ENCODE results near the gene SEC63.
"Not testable (repeated sequence)": the region's sequence is repeated elsewhere in the genome, so short reads cannot be mapped to it uniquely, and the experiment has no call there.

Gene SEC63

DNA sequence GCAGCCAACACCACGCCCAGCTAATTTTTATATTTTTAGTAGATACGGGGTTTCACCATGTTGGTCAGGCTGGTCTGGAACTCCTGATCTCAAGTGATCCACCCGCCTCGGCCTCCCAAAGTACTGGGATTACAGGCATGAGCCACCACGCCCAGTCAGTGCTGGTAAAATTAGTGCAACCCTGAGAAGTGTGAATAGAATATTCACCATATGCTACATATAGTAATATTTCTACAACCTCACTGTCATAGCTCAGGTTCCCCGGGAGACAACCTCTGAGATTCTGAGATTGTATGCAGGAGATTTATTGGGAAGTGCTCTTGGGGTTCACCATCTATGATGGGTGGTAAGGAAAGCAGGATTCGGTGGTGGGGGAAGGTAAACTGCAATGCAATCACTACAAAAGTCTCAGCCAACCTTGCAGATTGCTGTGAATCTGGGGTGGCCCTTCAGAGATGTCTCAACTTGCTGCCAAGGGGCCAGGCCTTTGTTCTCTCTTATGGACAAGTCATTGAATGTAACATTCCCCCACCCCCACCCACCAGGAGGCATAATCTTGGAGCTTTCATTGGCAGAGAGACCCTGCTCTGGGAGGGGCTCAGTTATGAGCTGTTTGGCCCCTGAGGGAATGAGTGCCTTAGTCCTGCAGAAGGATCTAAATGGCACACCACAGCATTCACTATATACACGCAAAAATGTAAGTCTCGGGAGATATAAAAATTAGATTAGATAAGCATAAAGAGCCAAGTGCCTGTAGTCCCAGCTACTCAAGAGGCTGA is 34.0 kb upstream of the SEC63 start:
- no peak overlapping the region for H3K4me3 ChIP-seq (ENCODE audit: control insufficient read depth, low read depth, low read length)
- no peak for TF ChIP-seq CTCF (conservative IDR thresholded peaks at IDR 0.05; ENCODE audit: control insufficient read depth, insufficient read depth, low read depth, low read length)
- DNase-seq (ENCODE audit: low read depth), result no peak

DNA sequence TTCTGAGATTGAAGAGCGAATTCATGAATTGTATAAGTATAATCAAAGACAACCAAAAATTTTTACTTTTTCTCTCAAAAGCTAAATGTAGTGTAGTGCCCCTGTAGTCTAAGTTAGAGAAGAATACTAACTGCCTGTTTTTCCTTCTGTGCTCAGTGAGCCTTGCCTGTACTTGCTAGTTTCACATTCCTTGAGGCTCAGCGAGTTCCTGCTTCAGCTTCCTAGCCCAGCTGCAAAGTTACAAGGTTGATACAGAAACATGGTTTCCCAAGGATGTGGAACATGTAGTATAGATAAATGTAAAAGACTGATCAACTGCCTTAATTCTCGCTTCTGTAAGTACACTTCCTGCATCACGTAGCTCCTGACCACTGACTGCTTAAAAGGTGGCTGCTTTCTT is 33.1 kb upstream of the SEC63 start:
- no peak for DNase-seq (ENCODE audit: low read depth)
- no peak for TF ChIP-seq CTCF (conservative IDR thresholded peaks at IDR 0.05; ENCODE audit: control insufficient read depth, insufficient read depth, low read depth, low read length)
- no peak overlapping the region for H3K4me3 ChIP-seq (ENCODE audit: control insufficient read depth, low read depth, low read length)

GRCh38 chr6:107990587-107990986 is 32.6 kb upstream of the SEC63 start:
- not testable (repeated sequence) for H3K4me3 ChIP-seq (ENCODE audit: control insufficient read depth, low read depth, low read length); DNase-seq (ENCODE audit: low read depth)

- DNase-seq (ENCODE audit: low read depth), result no peak
- TF ChIP-seq CTCF (conservative IDR thresholded peaks at IDR 0.05; ENCODE audit: control insufficient read depth, insufficient read depth, low read depth, low read length), result no peak
- H3K4me3 ChIP-seq (ENCODE audit: control insufficient read depth, low read depth, low read length), result no peak overlapping the region
These were observed 31.4 kb upstream of the SEC63 start for GRCh38 chr6:107989166-107990094.

DNA sequence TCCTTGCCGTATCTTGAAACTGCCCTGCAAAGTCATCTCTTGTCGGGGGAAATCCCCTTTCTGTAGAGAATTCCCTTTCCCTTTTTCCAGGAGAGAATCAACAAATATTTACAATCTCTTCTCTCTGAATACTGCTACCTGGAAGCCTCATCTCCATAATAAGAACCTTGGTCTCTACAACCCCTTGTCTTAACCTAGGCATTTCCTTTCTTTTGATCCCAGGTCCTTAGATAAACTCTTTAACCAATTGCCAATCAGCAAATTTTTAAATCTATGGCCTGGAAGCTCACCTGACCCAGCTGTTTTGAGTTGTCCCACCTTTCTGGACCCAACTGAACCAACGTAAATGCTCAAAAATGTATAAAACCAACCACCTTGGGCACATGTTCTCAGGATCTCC is 30.6 kb upstream of the SEC63 start:
- TF ChIP-seq CTCF (conservative IDR thresholded peaks at IDR 0.05; ENCODE audit: control insufficient read depth, insufficient read depth, low read depth, low read length), result no peak
- no peak overlapping the region for H3K4me3 ChIP-seq (ENCODE audit: control insufficient read depth, low read depth, low read length)
- no peak for DNase-seq (ENCODE audit: low read depth)

DNA sequence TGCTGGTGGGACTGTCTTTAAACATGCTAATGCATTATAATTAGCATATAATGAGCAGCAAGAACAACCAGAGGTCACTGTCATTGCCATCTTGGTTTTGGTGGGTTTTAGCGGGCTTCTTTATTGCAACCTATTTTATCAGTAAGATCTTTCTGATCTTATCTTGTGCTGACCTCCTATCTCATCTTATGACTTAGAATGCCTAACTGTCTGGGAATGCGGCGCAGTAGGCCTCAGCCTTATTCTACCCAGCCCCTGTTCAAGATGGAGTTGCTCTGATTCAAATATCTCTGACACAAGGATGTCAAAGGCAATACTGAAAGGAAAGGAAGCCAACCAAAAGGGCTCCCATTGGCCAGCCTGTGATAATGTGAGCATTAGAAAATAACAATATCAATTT is 29.8 kb upstream of the SEC63 start:
- H3K4me3 ChIP-seq (ENCODE audit: control insufficient read depth, low read depth, low read length), result no peak overlapping the region
- TF ChIP-seq CTCF (conservative IDR thresholded peaks at IDR 0.05; ENCODE audit: control insufficient read depth, insufficient read depth, low read depth, low read length), result no peak
- no peak for DNase-seq (ENCODE audit: low read depth)

- no peak overlapping the region for H3K4me3 ChIP-seq (ENCODE audit: control insufficient read depth, low read depth, low read length)
- DNase-seq (ENCODE audit: low read depth), result no peak
- TF ChIP-seq CTCF (conservative IDR thresholded peaks at IDR 0.05; ENCODE audit: control insufficient read depth, insufficient read depth, low read depth, low read length), result no peak
These were observed 27.7 kb upstream of the SEC63 start for GRCh38 chr6:107985701-107986100.

All from fibroblast of mammary gland (primary cell).